GM19193 (cell line): ENCODE results near the gene OPN1SW.

Experiments
- POLR2A ChIP-seq: IDR thresholded peaks from 4 replicates; pipeline ENCODE4 v1.6.1; 2011; ENCODE audit not compliant: insufficient read depth, insufficient read length; ENCODE audit errors: extremely low read depth

Gene OPN1SW

GRCh38 chr7:128781126-128781525 lies 5.5 kb upstream of the OPN1SW start:
- no peak for TF ChIP-seq POLR2A

GRCh38 chr7:128778946-128779345 lies 3.4 kb upstream of the OPN1SW start:
- TF ChIP-seq POLR2A: no peak

- TF ChIP-seq POLR2A: no peak
These were observed 1.8 kb upstream of the OPN1SW start for GRCh38 chr7:128777156-128778123.

- no peak for TF ChIP-seq POLR2A
These were observed 673 bp downstream of the OPN1SW start for GRCh38 chr7:128774921-128775320.

GRCh38 chr7:128774029-128774689 lies 1.4 kb downstream of the OPN1SW start:
- no peak for TF ChIP-seq POLR2A

GRCh38 chr7:128773604-128774003 lies 2.0 kb downstream of the OPN1SW start:
- no peak for TF ChIP-seq POLR2A

GRCh38 chr7:128770233-128770632 lies 5.4 kb downstream of the OPN1SW start:
- no peak for TF ChIP-seq POLR2A

- no peak for TF ChIP-seq POLR2A
These were observed 8.0 kb downstream of the OPN1SW start for GRCh38 chr7:128767475-128768110.

- TF ChIP-seq POLR2A: no peak
These were observed 12.1 kb downstream of the OPN1SW start for GRCh38 chr7:128763541-128763940.

- TF ChIP-seq POLR2A: no peak
These were observed 16.4 kb downstream of the OPN1SW start for GRCh38 chr7:128759242-128759641.

GRCh38 chr7:128758553-128758952 lies 17.0 kb downstream of the OPN1SW start:
- no peak for TF ChIP-seq POLR2A

GRCh38 chr7:128757203-128757602 lies 18.4 kb downstream of the OPN1SW start:
- no peak for TF ChIP-seq POLR2A

- TF ChIP-seq POLR2A: no peak
These were observed 19.6 kb downstream of the OPN1SW start for GRCh38 chr7:128755819-128756476.

- TF ChIP-seq POLR2A: no peak
These were observed 20.3 kb downstream of the OPN1SW start for GRCh38 chr7:128755075-128755818.
